HepG2 (cell line): Measurements from ENCODE around the gene ING5. TPM values are rescaled to one million over a fixed set of nuclear protein-coding genes. Genes with fewer than 3 reads are reported as not detected.

ENCODE experiments used
- CBX5 ChIP-seq: sonication (generic); formaldehyde crosslinking; IDR thresholded peaks from 2 replicates; pipeline ENCODE4 v1.4.0; 2020; ENCODE audit warnings: missing genetic modification reagents, borderline replicate concordance
- CC2D1A ChIP-seq: sonication (generic); formaldehyde crosslinking; IDR thresholded peaks from 2 replicates; pipeline ENCODE4 v1.8.1; 2023; ENCODE audit warnings: mild to moderate bottlenecking, missing genetic modification reagents
- CHD2 ChIP-seq: IDR thresholded peaks from 2 replicates; pipeline ENCODE4 v1.6.1; 2011; ENCODE audit warnings: low read depth, low read length, improper control_type of control experiment
- DMAP1 ChIP-seq: IDR thresholded peaks from 2 replicates; pipeline ENCODE4 v1.6.1; 2016
- DR1 ChIP-seq: sonication (generic); formaldehyde crosslinking; IDR thresholded peaks from 2 replicates; pipeline ENCODE4 v1.8.0; 2021; ENCODE audit warnings: mild to moderate bottlenecking, missing genetic modification reagents, inconsistent platforms
- FOXA1 ChIP-seq, 2 experiments: fragments of 450-650 bp in 1 of 2; sonication (generic) in 1 of 2; formaldehyde crosslinking in 1 of 2; IDR thresholded peaks; 2 replicates each; pipeline versions ENCODE4 v1.4.0 to v1.6.1; 2016 to 2020; ENCODE audit warnings: missing genetic modification reagents in 1 of 2
- FOXO1 ChIP-seq: sonication (generic); formaldehyde crosslinking; IDR thresholded peaks from 2 replicates; pipeline ENCODE4 v1.4.0; 2020; ENCODE audit warnings: missing genetic modification reagents
- MED13 ChIP-seq: sonication (generic); formaldehyde crosslinking; IDR thresholded peaks from 2 replicates; pipeline ENCODE4 v1.5.0; 2020; ENCODE audit warnings: missing genetic modification reagents
- MTF1 ChIP-seq: sonication (generic); formaldehyde crosslinking; IDR thresholded peaks from 2 replicates; pipeline ENCODE4 v1.5.0; 2020; ENCODE audit warnings: missing genetic modification reagents
- MXD1 ChIP-seq: sonication (generic); formaldehyde crosslinking; IDR thresholded peaks from 2 replicates; pipeline ENCODE4 v1.4.0; 2020; ENCODE audit warnings: mild to moderate bottlenecking, missing genetic modification reagents
- NR2C2 ChIP-seq: sonication (generic); formaldehyde crosslinking; IDR thresholded peaks from 2 replicates; pipeline ENCODE4 v1.4.0; 2020; ENCODE audit warnings: missing genetic modification reagents, mild to moderate bottlenecking, moderate library complexity, borderline replicate concordance
- REL ChIP-seq: sonication (generic); formaldehyde crosslinking; conservative IDR thresholded peaks from 2 replicates; pipeline ENCODE4 v1.8.0; 2022; ENCODE audit warnings: mild to moderate bottlenecking, missing genetic modification reagents, moderate library complexity
- SIX4 ChIP-seq: sonication (generic); formaldehyde crosslinking; IDR thresholded peaks from 2 replicates; pipeline ENCODE4 v1.4.0; 2020; ENCODE audit warnings: missing genetic modification reagents
- SMC3 ChIP-seq: IDR thresholded peaks from 2 replicates; pipeline ENCODE4 v1.6.1; 2011; ENCODE audit warnings: low read length, improper control_type of control experiment
- SP2 ChIP-seq: sonication (generic); formaldehyde crosslinking; IDR thresholded peaks from 2 replicates; pipeline ENCODE4 v1.5.1; 2020; ENCODE audit warnings: mild to moderate bottlenecking, missing genetic modification reagents
- TBL1XR1 ChIP-seq: fragments of 150-350 bp; IDR thresholded peaks from 2 replicates; pipeline ENCODE4 v1.6.1; 2014; ENCODE audit warnings: borderline replicate concordance, low read length; ENCODE audit not compliant: partially characterized antibody
- ZFP62 ChIP-seq: sonication (generic); formaldehyde crosslinking; IDR thresholded peaks from 2 replicates; pipeline ENCODE4 v1.4.0; 2020; ENCODE audit warnings: missing genetic modification reagents
- ZMAT5 ChIP-seq: sonication (generic); formaldehyde crosslinking; IDR thresholded peaks from 2 replicates; pipeline ENCODE4 v1.5.0; 2020; ENCODE audit warnings: mild to moderate bottlenecking, low read depth, missing genetic modification reagents, borderline replicate concordance
- ZNF205 ChIP-seq: IDR thresholded peaks from 2 replicates; pipeline ENCODE4 v1.6.1; 2018; ENCODE audit warnings: missing biosample characterization, missing genetic modification reagents
- ZNF296 ChIP-seq: sonication (generic); formaldehyde crosslinking; conservative IDR thresholded peaks from 2 replicates; pipeline ENCODE4 v1.5.0; 2020; ENCODE audit warnings: mild to moderate bottlenecking, missing genetic modification reagents
- ZNF34 ChIP-seq: sonication (generic); formaldehyde crosslinking; IDR thresholded peaks from 2 replicates; pipeline ENCODE4 v1.4.0; 2020; ENCODE audit warnings: mild to moderate bottlenecking, missing genetic modification reagents, borderline replicate concordance
- ZNF441 ChIP-seq: sonication (generic); formaldehyde crosslinking; IDR thresholded peaks from 2 replicates; pipeline ENCODE4 v1.7.0; 2021; ENCODE audit warnings: missing genetic modification reagents, borderline replicate concordance
- ZNF510 ChIP-seq: sonication (generic); formaldehyde crosslinking; IDR thresholded peaks from 2 replicates; pipeline ENCODE4 v1.4.0; 2020; ENCODE audit warnings: low read depth, mild to moderate bottlenecking, missing genetic modification reagents
- ZNF543 ChIP-seq: sonication (generic); formaldehyde crosslinking; IDR thresholded peaks from 2 replicates; pipeline ENCODE4 v1.4.0; 2020; ENCODE audit warnings: mild to moderate bottlenecking, missing genetic modification reagents
- ZNF597 ChIP-seq: sonication (generic); formaldehyde crosslinking; IDR thresholded peaks from 2 replicates; pipeline ENCODE4 v1.5.0; 2020; ENCODE audit warnings: missing genetic modification reagents
- ZNF768 ChIP-seq: sonication (generic); formaldehyde crosslinking; IDR thresholded peaks from 2 replicates; pipeline ENCODE4 v1.4.0; 2020; ENCODE audit warnings: missing genetic modification reagents
- ZNF770 ChIP-seq: sonication (generic); formaldehyde crosslinking; IDR thresholded peaks from 2 replicates; pipeline ENCODE4 v1.5.0; 2020; ENCODE audit warnings: mild to moderate bottlenecking, missing genetic modification reagents
- ZNF792 ChIP-seq: IDR thresholded peaks from 2 replicates; pipeline ENCODE4 v1.6.1; 2016
- polyA plus RNA-seq, 8 experiments: library from polyadenylated mRNA; depleted of rRNA in 3 of 8; stranded (reverse) in 7 of 8; unstranded in 1 of 8; fragments of >200 nt; fragmentation: Illumina TruSeq in 4 of 8; extraction: Trizol in 4 of 8; gene quantifications; 2 replicates each; pipeline versions ENCODE4 v1.2.1 to v1.2.3, GENCODE V29; 2011 to 2016; ENCODE audit warnings: low read depth in 4 of 8, missing spikeins in 1 of 8, mixed read lengths in 1 of 8; ENCODE audit not compliant: insufficient read depth in 1 of 8
- total RNA-seq, 5 experiments: library from RNA; depleted of rRNA; stranded (reverse); fragments of >200 nt; fragmentation: Illumina TruSeq; extraction: Trizol; gene quantifications; 2 replicates each; pipeline ENCODE4 v1.2.3, GENCODE V29; 2016; ENCODE audit warnings: low read depth in 1 of 5

ING5 gene
- total and polyA plus RNA-seq, 2 of the 13 experiments (the other 11 are each of a cell fraction or from before 2014, with no cell fraction given), result 61.9 to 71.9 TPM

- peak; percentile 86 for TF ChIP-seq MXD1 (CRISPR knock-in tag)
- TF ChIP-seq ZNF792 (CRISPR knock-in tag), result 0 out of 2 replicates have a peak, but pooled peaks have one; percentile 32
- peak; percentile 87 for TF ChIP-seq CHD2
- 0 out of 2 replicates have a peak, but pooled peaks have one; percentile 26 for TF ChIP-seq ZNF510 (CRISPR knock-in tag)
- TF ChIP-seq SP2 (CRISPR knock-in tag), result peak; percentile 72; the same call in 1 of the 2 replicates
- peak; percentile 92; the same call in 1 of the 2 replicates for TF ChIP-seq ZNF34 (CRISPR knock-in tag)
- TF ChIP-seq ZNF441 (CRISPR knock-in tag), result peak; percentile 53
- TF ChIP-seq ZNF768, result peak; percentile 54
- no peak for TF ChIP-seq ZNF205 (CRISPR knock-in tag)
- TF ChIP-seq CBX5 (CRISPR knock-in tag), result no peak
- no peak for TF ChIP-seq TBL1XR1
- TF ChIP-seq DR1 (CRISPR knock-in tag), result peak; percentile 82
- no peak for TF ChIP-seq FOXA1 (IDR thresholded peaks at IDR 0.05)
- TF ChIP-seq FOXA1 (CRISPR knock-in tag; IDR thresholded peaks at IDR 0.05), result 0 out of 2 replicates have a peak, but pooled peaks have one; percentile 32
- TF ChIP-seq DMAP1 (CRISPR knock-in tag), result peak; percentile 92
- peak; percentile 22; the same call in 1 of the 2 replicates for TF ChIP-seq FOXO1
- peak; percentile 94 for TF ChIP-seq ZNF543
- peak; percentile 60; the same call in 1 of the 2 replicates for TF ChIP-seq REL (CRISPR knock-in tag)
- TF ChIP-seq MED13 (CRISPR knock-in tag), result peak; percentile 25; the same call in 1 of the 2 replicates
- TF ChIP-seq ZNF296 (CRISPR knock-in tag), result no peak; the same call in 1 of the 2 replicates
- peak; percentile 93 for TF ChIP-seq NR2C2 (CRISPR knock-in tag)
- no peak for TF ChIP-seq SMC3
- TF ChIP-seq ZNF597 (CRISPR knock-in tag), result no peak
- TF ChIP-seq CC2D1A (CRISPR knock-in tag), result peak; percentile 80
- TF ChIP-seq MTF1, result 0 out of 2 replicates have a peak, but pooled peaks have one; percentile 54
- peak; percentile 68 for TF ChIP-seq ZNF770 (CRISPR knock-in tag)
- 0 out of 2 replicates have a peak, but pooled peaks have one; percentile 4 for TF ChIP-seq SIX4 (CRISPR knock-in tag)
- TF ChIP-seq ZFP62, result no peak
- TF ChIP-seq ZMAT5, result no peak; the same call in 1 of the 2 replicates
Measured at GRCh38 chr2:241686650-241687425, 15.0 kb upstream of the ING5 start, which contains the start of gene DTYMK (continued).
